ENCODE data around the gene PAPLN. TPM values are rescaled to one million over a fixed set of nuclear protein-coding genes. Genes with fewer than 3 reads are reported as not detected.

Gene PAPLN
- total RNA-seq, 4 donors from 2014 or later = 3.0 to 15.7 (median 11.0) TPM

DNA sequence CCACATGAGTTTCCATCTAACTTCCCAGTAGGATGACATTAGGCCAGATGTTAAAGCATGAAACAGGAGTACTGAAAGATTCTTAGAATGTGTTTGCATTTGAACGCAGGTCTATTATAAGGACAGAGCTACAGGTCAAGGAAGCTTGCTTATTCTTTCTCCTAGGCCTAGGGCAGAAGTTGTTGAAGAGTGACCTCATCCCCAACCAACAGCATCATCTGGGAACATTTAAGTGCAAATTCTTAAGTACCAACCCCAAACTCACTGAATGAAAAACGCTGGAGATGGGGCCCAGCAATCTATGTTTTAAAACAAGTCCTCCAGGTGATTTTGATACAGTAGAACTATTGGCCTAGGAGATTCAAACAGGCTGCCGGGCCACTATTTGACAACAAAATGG is 52.4 kb downstream of the PAPLN start:
- Histone ChIP-seq H3K27ac (no peak overlapping the region), H3K4me1 (peaks cover 0 to 16% (median 0%) of the 10 kb centered on the region in 4 donors), H3K9me3 (no peaks in the 10 kb centered on the region), H3K4me3 (no peak overlapping the region), H3K36me3 (peaks cover 0 to 40% (median 10%) of the 10 kb centered on the region in 4 donors), H3K27me3 (no peaks in the 10 kb centered on the region)
- TF ChIP-seq EP300 (IDR thresholded peaks at IDR 0.05; ENCODE audit: low read depth) (no peak), POLR2AphosphoS5 (IDR thresholded peaks at IDR 0.05) (no peak), POLR2A (IDR thresholded peaks at IDR 0.05) (no peak)
- TF ChIP-seq, protein P1, sequence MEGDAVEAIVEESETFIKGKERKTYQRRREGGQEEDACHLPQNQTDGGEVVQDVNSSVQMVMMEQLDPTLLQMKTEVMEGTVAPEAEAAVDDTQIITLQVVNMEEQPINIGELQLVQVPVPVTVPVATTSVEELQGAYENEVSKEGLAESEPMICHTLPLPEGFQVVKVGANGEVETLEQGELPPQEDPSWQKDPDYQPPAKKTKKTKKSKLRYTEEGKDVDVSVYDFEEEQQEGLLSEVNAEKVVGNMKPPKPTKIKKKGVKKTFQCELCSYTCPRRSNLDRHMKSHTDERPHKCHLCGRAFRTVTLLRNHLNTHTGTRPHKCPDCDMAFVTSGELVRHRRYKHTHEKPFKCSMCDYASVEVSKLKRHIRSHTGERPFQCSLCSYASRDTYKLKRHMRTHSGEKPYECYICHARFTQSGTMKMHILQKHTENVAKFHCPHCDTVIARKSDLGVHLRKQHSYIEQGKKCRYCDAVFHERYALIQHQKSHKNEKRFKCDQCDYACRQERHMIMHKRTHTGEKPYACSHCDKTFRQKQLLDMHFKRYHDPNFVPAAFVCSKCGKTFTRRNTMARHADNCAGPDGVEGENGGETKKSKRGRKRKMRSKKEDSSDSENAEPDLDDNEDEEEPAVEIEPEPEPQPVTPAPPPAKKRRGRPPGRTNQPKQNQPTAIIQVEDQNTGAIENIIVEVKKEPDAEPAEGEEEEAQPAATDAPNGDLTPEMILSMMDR (IDR thresholded peaks at IDR 0.05) = no peak
- in situ Hi-C loops (cut with MboI; ENCODE audit: low pct_ligation_motif_present in 1 of 4, low pct_unique_long_range_greater_than_20kb in 1 of 4, low sequenced_read_pairs in 3 of 4) = loop anchor here in 2 of 4 donors (10.0 kb wide), 2 partner anchors 175 to 185 kb away; no protein-coding TSS in a partner anchor
- no peak for DNase-seq
- WGBS, 2 donors (ENCODE audit: low coverage in 1 of 2) = 65 to 90% methylated on average over 2 to 3 of the region's 3 CpGs
- intact Hi-C loops (cut with DNase I; ENCODE audit: low total_unique reads) = no loop called here

DNA sequence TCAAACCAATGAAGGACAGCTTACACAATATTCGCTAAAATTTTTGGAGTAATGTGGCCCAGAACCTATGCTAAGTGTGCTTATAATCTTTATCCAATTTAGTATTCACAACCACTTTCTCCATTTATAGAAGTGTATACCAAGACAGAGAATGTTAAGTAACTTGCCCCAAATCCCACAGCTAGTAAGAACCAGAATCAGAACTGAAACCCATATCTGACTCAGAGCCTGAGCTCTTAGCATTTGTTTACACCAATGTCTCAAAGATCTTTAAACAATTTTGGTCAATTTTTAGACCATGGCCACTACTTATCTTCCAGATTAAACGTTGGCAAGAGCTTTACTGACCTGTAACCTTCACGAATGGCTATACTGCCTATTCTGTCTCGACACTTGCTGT is 53.0 kb downstream of the PAPLN start:
- Histone ChIP-seq H3K4me1 (peaks cover 0 to 17% (median under 1%) of the 10 kb centered on the region in 4 donors), H3K4me3 (no peak overlapping the region), H3K9me3 (no peaks in the 10 kb centered on the region), H3K27me3 (no peaks in the 10 kb centered on the region), H3K27ac (no peak overlapping the region), H3K36me3 (peaks cover 0 to 36% (median 7%) of the 10 kb centered on the region in 4 donors)
- 66 to 72% methylated on average over 4 of the region's 4 CpGs for WGBS, 2 donors (ENCODE audit: low coverage in 1 of 2)
- in situ Hi-C loops (cut with MboI; ENCODE audit: low pct_ligation_motif_present in 1 of 4, low pct_unique_long_range_greater_than_20kb in 1 of 4, low sequenced_read_pairs in 3 of 4) (loop anchor here in 2 of 4 donors (10.0 kb wide), 2 partner anchors 175 to 185 kb away; no protein-coding TSS in a partner anchor), intact Hi-C loops (cut with DNase I; ENCODE audit: low total_unique reads) (no loop called here)
- no peak for DNase-seq
- no peak for TF ChIP-seq POLR2AphosphoS5 (IDR thresholded peaks at IDR 0.05)
- no peak for TF ChIP-seq POLR2A (IDR thresholded peaks at IDR 0.05)
- TF ChIP-seq, protein P1 (IDR thresholded peaks at IDR 0.05) = no peak

DNA sequence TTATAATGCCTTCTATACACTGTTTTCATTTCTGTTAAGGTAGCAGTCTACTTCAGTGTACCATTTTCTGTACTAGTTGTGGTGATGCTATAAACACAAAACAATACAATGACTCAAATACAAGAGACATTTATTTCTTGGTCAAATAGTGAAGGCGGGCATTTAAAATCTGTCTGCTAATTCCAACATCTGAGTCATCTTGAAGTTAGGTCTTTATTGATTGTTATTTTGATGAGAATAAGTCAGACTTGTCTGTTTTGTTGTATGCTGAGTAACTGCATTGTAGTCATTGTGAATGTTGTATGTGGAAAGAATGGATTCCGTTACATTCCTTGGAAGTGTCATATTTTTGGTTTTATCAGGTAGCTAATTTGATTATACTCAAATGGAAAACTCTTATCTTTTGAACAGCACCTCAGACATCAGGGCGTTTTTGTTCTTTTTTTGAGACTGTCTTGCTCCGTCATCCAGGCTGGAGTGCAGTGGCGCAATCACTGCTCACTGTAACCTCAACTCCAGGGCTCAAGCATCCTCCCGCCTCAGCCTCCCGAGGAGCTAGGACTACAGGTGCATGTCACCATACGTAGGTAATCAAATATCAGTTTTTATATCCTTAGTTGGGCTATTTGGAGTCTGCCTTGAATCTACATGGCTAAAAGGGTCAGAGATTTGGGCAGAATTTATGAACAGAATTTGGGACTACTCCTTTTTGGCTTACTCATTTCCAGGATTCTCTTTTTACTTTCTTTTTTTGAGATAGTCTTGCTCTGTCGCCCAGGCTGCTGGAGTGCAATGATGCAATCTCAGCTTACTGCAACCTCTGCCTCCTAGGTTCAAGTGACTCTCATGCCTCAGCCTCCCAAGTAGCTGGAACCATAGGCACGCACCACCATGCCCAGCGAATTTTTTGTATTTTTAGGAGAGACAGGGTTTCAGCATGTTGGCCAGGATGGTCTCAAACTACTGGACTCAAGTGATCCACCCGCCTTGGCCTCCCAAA is 56.8 kb downstream of the PAPLN start:
- 89 to 92% methylated on average over 3 to 12 of the region's 12 CpGs for WGBS, 2 donors (ENCODE audit: low coverage in 1 of 2)

More for the DNA sequence above, 56.8 kb downstream of the PAPLN start:
- peaks cover 0 to 11% (median 5%) of the 10 kb centered on the region in 4 donors for H3K36me3 ChIP-seq
- DNase-seq = no peak
- no peak overlapping the region for H3K27ac ChIP-seq
- in situ Hi-C loops (cut with MboI; ENCODE audit: low pct_ligation_motif_present in 1 of 4, low pct_unique_long_range_greater_than_20kb in 1 of 4, low sequenced_read_pairs in 3 of 4) (loop anchor here in 2 of 4 donors (10.0 kb wide), 2 partner anchors 171 to 181 kb away; no protein-coding TSS in a partner anchor), intact Hi-C loops (cut with DNase I; ENCODE audit: low total_unique reads) (loop anchor here (2.0 kb wide), 1 partner anchor 179 kb away; no protein-coding TSS in a partner anchor)
- H3K27me3 ChIP-seq = no peaks in the 10 kb centered on the region
- H3K4me3 ChIP-seq = no peak overlapping the region
- no peaks in the 10 kb centered on the region for H3K9me3 ChIP-seq
- TF ChIP-seq POLR2A (IDR thresholded peaks at IDR 0.05) (no peak), EP300 (IDR thresholded peaks at IDR 0.05; ENCODE audit: low read depth) (no peak)
- TF ChIP-seq, protein P1 (IDR thresholded peaks at IDR 0.05) = no peak
- peaks cover 0 to 49% (median 18%) of the 10 kb centered on the region in 4 donors for H3K4me1 ChIP-seq
